Skeletal muscle tissue (tissue), 4 donors: ENCODE data around the gene MEIS2. TPM values are rescaled to one million over a fixed set of nuclear protein-coding genes. Genes with fewer than 3 reads are reported as not detected.

Experiments
- H3K27ac ChIP-seq: one replicate; pipeline ENCODE4 v1.7.0; 2013; ENCODE audit warnings: mild to moderate bottlenecking, low read depth, low read length, inconsistent platforms
- H3K27me3 ChIP-seq, 3 donors: one replicate each; pipeline ENCODE4 v1.7.0; 2013; ENCODE audit warnings: low read length in 3 of 3; ENCODE audit not compliant: control insufficient read depth in 3 of 3, insufficient read depth in 3 of 3
- H3K36me3 ChIP-seq, 3 donors: one replicate each; pipeline ENCODE4 v1.7.0; 2013; ENCODE audit warnings: low read length in 3 of 3; ENCODE audit not compliant: control insufficient read depth in 3 of 3, insufficient read depth in 3 of 3
- H3K4me1 ChIP-seq, 3 donors: one replicate each; pipeline ENCODE4 v1.7.0; 2013; ENCODE audit warnings: low read length in 3 of 3, mild to moderate bottlenecking in 3 of 3; ENCODE audit not compliant: control insufficient read depth in 3 of 3, insufficient read depth in 3 of 3
- H3K4me3 ChIP-seq, 3 donors: one replicate each; pipeline ENCODE4 v1.7.0; 2013; ENCODE audit warnings: low read length in 3 of 3
- H3K9ac ChIP-seq, 3 donors: one replicate each; pipeline ENCODE4 v1.7.0; 2013; ENCODE audit warnings: low read length in 3 of 3, mild to moderate bottlenecking in 3 of 3, moderate library complexity in 2 of 3, low read depth in 1 of 3
- H3K9me3 ChIP-seq, 3 donors: one replicate each; pipeline ENCODE4 v1.7.0; 2013; ENCODE audit warnings: low read length in 3 of 3; ENCODE audit not compliant: control insufficient read depth in 3 of 3
- total RNA-seq: library from RNA; depleted of rRNA; stranded (reverse); fragments of >200 nt; gene quantifications from one replicate; pipeline ENCODE4 v1.2.3, GENCODE V29; 2014
- donor health status: Osteomylitis.

MEIS2 gene
- total RNA-seq, 1 donor from 2014 or later: 4.2 TPM

GRCh38 chr15:37117030-37117429 lies 16.7 kb upstream of the MEIS2 start:
- Histone ChIP-seq H3K4me1 (no peaks in the 10 kb centered on the region), H3K4me3 (no peak overlapping the region), H3K27me3 (peaks cover 11 to 20% (median 18%) of the 10 kb centered on the region in 3 donors), H3K27ac (no peak overlapping the region), H3K9ac (no peak overlapping the region), H3K36me3 (no peaks in the 10 kb centered on the region), H3K9me3 (peaks cover 0 to 3% (median 0%) of the 10 kb centered on the region in 3 donors)

GRCh38 chr15:37115538-37115937 lies 15.2 kb upstream of the MEIS2 start:
- H3K27ac ChIP-seq: no peak overlapping the region
- H3K4me1 ChIP-seq: peaks cover 0 to 6% (median 5%) of the 10 kb centered on the region in 3 donors
- no peaks in the 10 kb centered on the region for H3K36me3 ChIP-seq

DNA sequence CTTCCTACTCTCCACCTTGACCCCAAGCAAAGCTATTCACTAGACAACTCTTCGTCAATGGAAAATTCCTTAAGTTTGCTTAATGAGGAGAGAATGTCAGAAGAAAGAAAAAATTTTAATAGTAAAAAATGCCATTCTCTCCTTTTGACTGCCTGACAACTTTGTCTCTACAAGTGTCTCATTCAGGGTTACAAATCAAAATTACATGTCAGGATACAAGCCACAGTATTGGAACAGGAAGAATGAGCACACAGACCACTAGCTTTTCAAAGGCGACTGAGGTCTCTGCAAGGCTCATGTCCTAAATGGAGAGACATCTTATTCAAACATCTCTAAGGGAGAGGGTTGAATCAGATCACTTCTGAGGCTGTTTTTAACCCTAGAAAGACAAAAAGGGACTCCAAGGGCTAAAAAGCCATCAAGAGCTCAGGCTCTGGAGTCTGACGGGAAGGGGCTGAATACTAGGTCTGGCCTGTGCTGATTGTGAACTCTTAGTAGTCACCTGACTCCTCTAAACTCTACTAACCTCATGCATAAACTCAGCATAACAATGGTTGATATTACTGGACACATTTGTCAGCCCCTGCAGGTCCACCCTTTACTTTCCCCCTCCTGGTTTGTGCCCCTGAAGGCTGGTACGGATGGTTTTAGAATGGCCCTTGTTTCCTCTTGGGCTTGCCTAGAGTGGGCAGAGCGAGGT lies 12.8 kb upstream of the MEIS2 start:
- no peak overlapping the region for H3K27ac ChIP-seq
- peaks cover 47 to 52% (median 48%) of the 10 kb centered on the region in 3 donors for H3K27me3 ChIP-seq
- H3K36me3 ChIP-seq: no peaks in the 10 kb centered on the region
- H3K4me3 ChIP-seq: no peak overlapping the region
- peaks cover 2 to 12% (median 8%) of the 10 kb centered on the region in 3 donors for H3K4me1 ChIP-seq
- H3K9me3 ChIP-seq: peaks cover 0 to 3% (median 2%) of the 10 kb centered on the region in 3 donors
- H3K9ac ChIP-seq: no peak overlapping the region

More at GRCh38 chr15:37115538-37115937, 15.2 kb upstream of the MEIS2 start:
- H3K27me3 ChIP-seq: peaks cover 25 to 28% (median 27%) of the 10 kb centered on the region in 3 donors
- H3K9ac ChIP-seq: no peak overlapping the region
- no peak overlapping the region for H3K4me3 ChIP-seq
- H3K9me3 ChIP-seq: peaks cover 0 to 3% (median 0%) of the 10 kb centered on the region in 3 donors

DNA sequence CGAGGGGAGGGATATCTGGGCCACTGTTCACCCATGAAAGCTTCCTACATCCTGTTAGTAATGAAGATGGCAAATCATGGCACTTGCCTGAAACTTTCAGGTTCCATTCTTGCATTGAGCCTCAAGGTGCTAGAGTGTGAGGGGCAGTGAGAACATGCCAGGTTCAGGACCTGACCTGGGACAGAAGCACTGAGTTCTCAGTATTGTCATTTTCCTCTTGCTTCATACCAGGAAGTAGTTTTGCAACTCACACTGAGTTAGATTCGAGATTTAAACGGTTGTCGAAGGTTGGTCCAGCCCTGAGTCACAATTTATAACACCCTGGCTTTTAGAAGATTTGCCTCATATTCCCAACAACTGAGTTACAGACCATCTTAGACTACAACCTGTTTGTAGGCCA lies 11.8 kb upstream of the MEIS2 start:
- no peak overlapping the region for H3K9ac ChIP-seq
- H3K27me3 ChIP-seq: peaks cover 56 to 61% (median 58%) of the 10 kb centered on the region in 3 donors
- peaks cover 2 to 12% (median 8%) of the 10 kb centered on the region in 3 donors for H3K4me1 ChIP-seq
- no peaks in the 10 kb centered on the region for H3K36me3 ChIP-seq
- no peak overlapping the region for H3K4me3 ChIP-seq
- peaks cover 0 to 3% (median 2%) of the 10 kb centered on the region in 3 donors for H3K9me3 ChIP-seq
- H3K27ac ChIP-seq: no peak overlapping the region

DNA sequence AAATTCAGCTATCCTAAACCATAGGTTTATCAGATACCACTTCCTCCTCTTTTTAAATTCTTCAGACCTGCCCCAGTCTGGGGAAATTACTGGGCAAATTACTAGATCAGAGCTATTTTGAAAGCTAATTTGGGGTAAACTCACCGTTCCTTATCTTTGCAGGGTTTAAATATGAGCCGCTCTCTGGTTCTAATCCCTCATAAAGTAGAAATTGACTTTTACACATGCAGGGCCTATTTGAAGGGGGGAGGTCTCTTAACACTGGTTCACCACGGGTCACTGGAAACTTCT lies 11.0 kb upstream of the MEIS2 start:
- no peak overlapping the region for H3K4me3 ChIP-seq
- no peak overlapping the region for H3K27ac ChIP-seq

DNA sequence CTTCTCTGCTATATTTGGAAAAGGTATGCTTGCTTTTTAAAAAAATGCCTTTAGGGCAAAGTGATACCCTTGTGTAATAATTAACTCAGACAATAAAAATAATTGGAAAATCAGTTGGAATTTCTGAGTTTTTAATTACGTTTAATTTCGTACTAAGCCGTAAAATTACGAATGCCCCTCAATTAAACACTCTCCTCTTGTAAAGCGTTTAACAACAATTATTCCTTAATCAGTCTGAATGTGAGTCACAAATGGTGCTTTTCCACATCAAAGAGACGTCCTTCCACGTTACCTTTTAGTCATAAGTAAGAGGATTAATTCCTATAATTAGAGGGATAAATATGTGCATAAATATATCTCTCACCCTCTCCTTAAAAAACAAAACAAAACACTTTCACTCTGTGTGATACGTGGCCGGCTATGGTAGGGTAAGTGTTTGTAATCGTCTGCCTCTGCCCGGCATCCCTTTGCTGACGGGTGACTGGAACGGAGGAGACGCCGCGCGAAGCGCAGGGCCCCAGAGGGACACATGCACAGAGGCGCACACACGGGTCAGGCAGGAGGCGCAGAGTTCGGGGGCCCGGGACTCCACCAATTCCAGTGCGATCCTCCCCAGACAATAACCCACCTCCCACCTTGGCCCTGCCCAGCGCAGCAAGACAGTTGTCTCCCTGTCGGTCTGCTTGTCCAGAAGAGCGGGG lies 9.7 kb upstream of the MEIS2 start:
- H3K9me3 ChIP-seq: peaks cover 0 to 2% (median 0%) of the 10 kb centered on the region in 3 donors
- no peaks in the 10 kb centered on the region for H3K36me3 ChIP-seq
- H3K4me3 ChIP-seq: peak overlapping the region in 2 of 3 donors; percentile 30 to 52
- H3K27ac ChIP-seq: no peak overlapping the region
- H3K9ac ChIP-seq: peak overlapping the region in 1 of 3 donors; percentile 32
- peaks cover 2 to 12% (median 8%) of the 10 kb centered on the region in 3 donors for H3K4me1 ChIP-seq
- peaks cover 72 to 80% (median 78%) of the 10 kb centered on the region in 3 donors for H3K27me3 ChIP-seq

More for the DNA sequence above, 11.0 kb upstream of the MEIS2 start:
- peaks cover 62 to 68% (median 64%) of the 10 kb centered on the region in 3 donors for H3K27me3 ChIP-seq
- peaks cover 2 to 12% (median 8%) of the 10 kb centered on the region in 3 donors for H3K4me1 ChIP-seq
- peaks cover 0 to 3% (median 2%) of the 10 kb centered on the region in 3 donors for H3K9me3 ChIP-seq
- H3K9ac ChIP-seq: no peak overlapping the region
- no peaks in the 10 kb centered on the region for H3K36me3 ChIP-seq

- H3K36me3 ChIP-seq: no peaks in the 10 kb centered on the region
- H3K27ac ChIP-seq: no peak overlapping the region
- H3K9ac ChIP-seq: no peak overlapping the region
Measured at GRCh38 chr15:37109168-37109871, 9.0 kb upstream of the MEIS2 start.

GRCh38 chr15:37108381-37109167 lies 8.2 kb upstream of the MEIS2 start:
- Histone ChIP-seq H3K4me3 (no peak overlapping the region), H3K27me3 (peaks cover 78 to 90% (median 89%) of the 10 kb centered on the region in 3 donors), H3K9ac (no peak overlapping the region), H3K36me3 (no peaks in the 10 kb centered on the region), H3K9me3 (peaks cover 0 to 2% (median 0%) of the 10 kb centered on the region in 3 donors), H3K4me1 (peaks cover 2 to 12% (median 8%) of the 10 kb centered on the region in 3 donors), H3K27ac (no peak overlapping the region)

More at GRCh38 chr15:37109168-37109871, 9.0 kb upstream of the MEIS2 start:
- peaks cover 0 to 2% (median 0%) of the 10 kb centered on the region in 3 donors for H3K9me3 ChIP-seq
- H3K27me3 ChIP-seq: peaks cover 79 to 87% (median 85%) of the 10 kb centered on the region in 3 donors
- no peak overlapping the region for H3K4me3 ChIP-seq
- peaks cover 2 to 12% (median 8%) of the 10 kb centered on the region in 3 donors for H3K4me1 ChIP-seq

GRCh38 chr15:37107744-37108380 lies 7.5 kb upstream of the MEIS2 start:
- H3K36me3 ChIP-seq: no peaks in the 10 kb centered on the region
- peaks cover 74 to 89% (median 89%) of the 10 kb centered on the region in 3 donors for H3K27me3 ChIP-seq
- no peak overlapping the region for H3K9ac ChIP-seq
- peaks cover 0 to 2% (median 0%) of the 10 kb centered on the region in 3 donors for H3K9me3 ChIP-seq
- H3K4me3 ChIP-seq: no peak overlapping the region
- H3K27ac ChIP-seq: no peak overlapping the region
- peaks cover 2 to 12% (median 8%) of the 10 kb centered on the region in 3 donors for H3K4me1 ChIP-seq
